GM23338 (cell line): Measurements from ENCODE around the gene MFAP5. TPM values are rescaled to one million over a fixed set of nuclear protein-coding genes. Genes with fewer than 3 reads are reported as not detected.

ENCODE experiments used
- ATAC-seq: fragments of 200-7000 bp; cut with Tn5 transposase; 3 replicates; pipeline ENCODE4 v1.9.1; 2020
- DNase-seq: peaks from one replicate; pipeline ENCODE4 v3.0.0-alpha.2; 2015; ENCODE audit warnings: low spot score
- H2AFZ ChIP-seq: fragments of 200-600 bp; sonication (generic); 2 replicates; pipeline ENCODE4 v1.8.0; 2016; ENCODE audit warnings: antibody characterized with exemption, mild to moderate bottlenecking, moderate library complexity
- H3F3A ChIP-seq: fragments of 200-600 bp; sonication (generic); replicated peaks from 2 replicates; pipeline ENCODE4 v1.8.0; 2017; ENCODE audit warnings: antibody characterized with exemption, mixed run types, low read depth
- H3K27ac ChIP-seq: fragments of 200-600 bp; sonication (generic); 2 replicates; pipeline ENCODE4 v1.6.1; 2016; ENCODE audit warnings: low read depth
- H3K27me3 ChIP-seq: fragments of 200-600 bp; sonication (generic); 2 replicates; pipeline ENCODE4 v1.8.0; 2016; ENCODE audit warnings: mild to moderate bottlenecking, mixed run types, moderate library complexity; ENCODE audit not compliant: insufficient read depth
- H3K36me3 ChIP-seq: fragments of 200-600 bp; sonication (generic); 2 replicates; pipeline ENCODE4 v1.8.0; 2016; ENCODE audit warnings: mild to moderate bottlenecking; ENCODE audit not compliant: insufficient read depth
- H3K4me1 ChIP-seq: fragments of 200-600 bp; sonication (generic); 2 replicates; pipeline ENCODE4 v1.8.0; 2016; ENCODE audit warnings: mild to moderate bottlenecking, moderate library complexity; ENCODE audit not compliant: insufficient read depth
- H3K4me2 ChIP-seq: fragments of 200-600 bp; sonication (generic); 2 replicates; pipeline ENCODE4 v1.7.1; 2017; ENCODE audit warnings: mixed run types
- H3K4me3 ChIP-seq: fragments of 200-600 bp; sonication (generic); 2 replicates; pipeline ENCODE4 v1.6.1; 2016; ENCODE audit warnings: mixed run types
- H3K79me2 ChIP-seq: fragments of 200-600 bp; sonication (generic); replicated peaks from 2 replicates; pipeline ENCODE4 v1.8.0; 2017; ENCODE audit warnings: mild to moderate bottlenecking; ENCODE audit not compliant: insufficient read depth
- H3K9me2 ChIP-seq: fragments of 200-600 bp; sonication (generic); 2 replicates; pipeline ENCODE4 v1.8.0; 2017; ENCODE audit not compliant: insufficient read depth
- H4K20me1 ChIP-seq: fragments of 200-600 bp; sonication (generic); replicated peaks from 2 replicates; pipeline ENCODE4 v1.8.0; 2017; ENCODE audit warnings: mild to moderate bottlenecking; ENCODE audit not compliant: insufficient read depth
- H3K27ac Mint-ChIP-seq: 2 replicates; pipeline ENCODE4 v1.8.0; 2020; ENCODE audit warnings: inconsistent platforms, mild to moderate bottlenecking, moderate library complexity, mixed read lengths
- H3K27me3 Mint-ChIP-seq: 3 replicates; pipeline ENCODE4 v1.8.0; 2022; ENCODE audit warnings: low read depth, mild to moderate bottlenecking, moderate library complexity, mixed read lengths, inconsistent platforms; ENCODE audit not compliant: insufficient read depth, poor library complexity
- H3K36me3 Mint-ChIP-seq: 3 replicates; pipeline ENCODE4 v1.8.0; 2021; ENCODE audit warnings: low read depth, mild to moderate bottlenecking, inconsistent platforms, moderate library complexity, mixed read lengths
- H3K4me1 Mint-ChIP-seq: 3 replicates; pipeline ENCODE4 v1.8.0; 2020; ENCODE audit warnings: mild to moderate bottlenecking, inconsistent platforms, mixed read lengths
- H3K4me3 Mint-ChIP-seq: 3 replicates; pipeline ENCODE4 v1.8.0; 2021; ENCODE audit warnings: moderate library complexity, mild to moderate bottlenecking, inconsistent platforms, mixed read lengths
- H3K9me3 Mint-ChIP-seq: 3 replicates; pipeline ENCODE4 v1.8.0; 2020; ENCODE audit warnings: moderate library complexity, mild to moderate bottlenecking, inconsistent platforms, mixed read lengths
- CREB1 ChIP-seq: fragments of 250-450 bp; sonication (Bioruptor Pico); IDR thresholded peaks from 2 replicates; pipeline ENCODE4 v1.5.0; 2020; ENCODE audit warnings: low read depth, mild to moderate bottlenecking, moderate library complexity
- ETS1 ChIP-seq: IDR thresholded peaks from 2 replicates; pipeline ENCODE4 v1.6.1; 2016; ENCODE audit warnings: antibody characterized with exemption
- EZH2 ChIP-seq: fragments of 200-600 bp; sonication (generic); IDR thresholded peaks from one replicate; pipeline ENCODE4 v1.8.0; 2017; ENCODE audit warnings: antibody characterized with exemption, mild to moderate bottlenecking, low read depth; ENCODE audit not compliant: unreplicated experiment
- EZH2phosphoT487 ChIP-seq: fragments of 200-600 bp; sonication (generic); IDR thresholded peaks from one replicate; pipeline ENCODE4 v1.8.1; 2018; ENCODE audit warnings: antibody characterized with exemption; ENCODE audit not compliant: unreplicated experiment
- JUNB ChIP-seq: IDR thresholded peaks from one replicate; pipeline ENCODE4 v1.6.1; 2016; ENCODE audit warnings: antibody characterized with exemption; ENCODE audit not compliant: unreplicated experiment
- NANOG ChIP-seq: IDR thresholded peaks from 2 replicates; pipeline ENCODE4 v1.6.1; 2016; ENCODE audit warnings: antibody characterized with exemption, borderline replicate concordance
- POLR2AphosphoS5 ChIP-seq: IDR thresholded peaks from 2 replicates; pipeline ENCODE4 v1.6.1; 2016; ENCODE audit warnings: antibody characterized with exemption, low read depth
- REST ChIP-seq: IDR thresholded peaks from one replicate; pipeline ENCODE4 v1.6.1; 2018; ENCODE audit warnings: antibody characterized with exemption; ENCODE audit not compliant: unreplicated experiment
- STAT1 ChIP-seq: IDR thresholded peaks from one replicate; pipeline ENCODE4 v1.6.1; 2016; ENCODE audit warnings: antibody characterized with exemption; ENCODE audit not compliant: unreplicated experiment
- ZNF114 ChIP-seq: fragments of 250-450 bp; sonication (Bioruptor Pico); IDR thresholded peaks from 2 replicates; pipeline ENCODE4 v1.5.0; 2020; ENCODE audit warnings: mild to moderate bottlenecking, moderate library complexity
- ZNF331 ChIP-seq: fragments of 250-450 bp; sonication (Bioruptor Pico); IDR thresholded peaks from 2 replicates; pipeline ENCODE4 v1.5.0; 2020; ENCODE audit warnings: low read depth, mild to moderate bottlenecking, moderate library complexity
- polyA plus RNA-seq: library from polyadenylated mRNA; unstranded; fragments of >200 nt; fragmentation: Nextera tagmentation; extraction: Ambion mirVana; gene quantifications from 2 replicates; pipeline ENCODE4 v1.2.1, GENCODE V29; 2016
- total RNA-seq: library from RNA; depleted of rRNA; stranded (reverse); fragments of >200 nt; shearing (Covaris generic); gene quantifications from 2 replicates; pipeline ENCODE4 v1.2.3, GENCODE V29; 2014
- TF ChIP-seq, protein P1 (sequence below), 2 experiments: fragments of 200-600 bp in 1 of 2; sonication (generic) in 1 of 2; conservative IDR thresholded peaks; 2 replicates each; pipeline versions ENCODE4 v1.5.1 to v1.6.1; 2016 to 2017; ENCODE audit warnings: antibody characterized with exemption in 2 of 2, low read depth in 2 of 2, mild to moderate bottlenecking in 2 of 2, moderate library complexity in 1 of 2
- TF ChIP-seq, protein P2 (sequence below): fragments of 250-450 bp; sonication (Bioruptor Pico); IDR thresholded peaks from 2 replicates; pipeline ENCODE4 v1.5.0; 2020; ENCODE audit warnings: mild to moderate bottlenecking, moderate library complexity

MFAP5 gene
- total and polyA plus RNA-seq, 2 experiments from 2014 or later: 0.68 to 0.90 TPM

DNA sequence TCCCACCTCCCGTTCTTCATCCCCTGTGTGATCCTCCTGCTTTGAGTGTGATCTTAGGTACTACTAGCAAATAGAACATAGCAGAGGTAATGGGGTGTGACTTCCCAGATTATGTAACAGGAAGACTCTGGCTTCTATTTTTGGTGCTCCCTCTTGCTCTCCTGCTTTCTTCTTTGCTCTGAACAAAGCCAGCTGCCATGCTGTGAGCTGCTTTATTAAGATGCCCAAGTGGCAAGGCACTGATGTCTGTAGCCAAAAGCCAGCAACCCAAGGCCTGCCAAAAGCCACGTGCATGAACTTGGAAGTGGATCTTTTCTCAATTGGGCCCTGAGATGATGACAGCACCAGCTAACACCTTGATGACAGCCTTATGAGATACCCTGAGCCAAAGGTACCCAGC, 5.8 kb upstream of the MFAP5 start:
- Mint-ChIP-seq H3K36me3 (peaks cover 3% of the 10 kb centered on the region; the same call in 1 of the 3 replicates), H3K4me3 (no peak overlapping the region), H3K27me3 (peaks cover 1% of the 10 kb centered on the region), H3K9me3 (peaks cover 15% of the 10 kb centered on the region; the same call in 2 of the 3 replicates), H3K4me1 (no peaks in the 10 kb centered on the region; the same call in 2 of the 3 replicates), H3K27ac (no peak overlapping the region)
- H3K4me2 ChIP-seq: no peak overlapping the region
- no peak overlapping the region for H3K27ac ChIP-seq
- TF ChIP-seq ETS1: no peak
- no peak for TF ChIP-seq ZNF331
- no peak for TF ChIP-seq STAT1
- TF ChIP-seq CREB1 (CRISPR knock-in tag): no peak
- no peak for TF ChIP-seq EZH2
- TF ChIP-seq, protein P1, sequence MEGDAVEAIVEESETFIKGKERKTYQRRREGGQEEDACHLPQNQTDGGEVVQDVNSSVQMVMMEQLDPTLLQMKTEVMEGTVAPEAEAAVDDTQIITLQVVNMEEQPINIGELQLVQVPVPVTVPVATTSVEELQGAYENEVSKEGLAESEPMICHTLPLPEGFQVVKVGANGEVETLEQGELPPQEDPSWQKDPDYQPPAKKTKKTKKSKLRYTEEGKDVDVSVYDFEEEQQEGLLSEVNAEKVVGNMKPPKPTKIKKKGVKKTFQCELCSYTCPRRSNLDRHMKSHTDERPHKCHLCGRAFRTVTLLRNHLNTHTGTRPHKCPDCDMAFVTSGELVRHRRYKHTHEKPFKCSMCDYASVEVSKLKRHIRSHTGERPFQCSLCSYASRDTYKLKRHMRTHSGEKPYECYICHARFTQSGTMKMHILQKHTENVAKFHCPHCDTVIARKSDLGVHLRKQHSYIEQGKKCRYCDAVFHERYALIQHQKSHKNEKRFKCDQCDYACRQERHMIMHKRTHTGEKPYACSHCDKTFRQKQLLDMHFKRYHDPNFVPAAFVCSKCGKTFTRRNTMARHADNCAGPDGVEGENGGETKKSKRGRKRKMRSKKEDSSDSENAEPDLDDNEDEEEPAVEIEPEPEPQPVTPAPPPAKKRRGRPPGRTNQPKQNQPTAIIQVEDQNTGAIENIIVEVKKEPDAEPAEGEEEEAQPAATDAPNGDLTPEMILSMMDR (conservative IDR thresholded peaks at IDR 0.05; ENCODE audit: low read depth in 2 of 2): no peak
- TF ChIP-seq NANOG: no peak
- TF ChIP-seq POLR2AphosphoS5: no peak
- TF ChIP-seq EZH2phosphoT487: no peak
- TF ChIP-seq, protein P2, sequence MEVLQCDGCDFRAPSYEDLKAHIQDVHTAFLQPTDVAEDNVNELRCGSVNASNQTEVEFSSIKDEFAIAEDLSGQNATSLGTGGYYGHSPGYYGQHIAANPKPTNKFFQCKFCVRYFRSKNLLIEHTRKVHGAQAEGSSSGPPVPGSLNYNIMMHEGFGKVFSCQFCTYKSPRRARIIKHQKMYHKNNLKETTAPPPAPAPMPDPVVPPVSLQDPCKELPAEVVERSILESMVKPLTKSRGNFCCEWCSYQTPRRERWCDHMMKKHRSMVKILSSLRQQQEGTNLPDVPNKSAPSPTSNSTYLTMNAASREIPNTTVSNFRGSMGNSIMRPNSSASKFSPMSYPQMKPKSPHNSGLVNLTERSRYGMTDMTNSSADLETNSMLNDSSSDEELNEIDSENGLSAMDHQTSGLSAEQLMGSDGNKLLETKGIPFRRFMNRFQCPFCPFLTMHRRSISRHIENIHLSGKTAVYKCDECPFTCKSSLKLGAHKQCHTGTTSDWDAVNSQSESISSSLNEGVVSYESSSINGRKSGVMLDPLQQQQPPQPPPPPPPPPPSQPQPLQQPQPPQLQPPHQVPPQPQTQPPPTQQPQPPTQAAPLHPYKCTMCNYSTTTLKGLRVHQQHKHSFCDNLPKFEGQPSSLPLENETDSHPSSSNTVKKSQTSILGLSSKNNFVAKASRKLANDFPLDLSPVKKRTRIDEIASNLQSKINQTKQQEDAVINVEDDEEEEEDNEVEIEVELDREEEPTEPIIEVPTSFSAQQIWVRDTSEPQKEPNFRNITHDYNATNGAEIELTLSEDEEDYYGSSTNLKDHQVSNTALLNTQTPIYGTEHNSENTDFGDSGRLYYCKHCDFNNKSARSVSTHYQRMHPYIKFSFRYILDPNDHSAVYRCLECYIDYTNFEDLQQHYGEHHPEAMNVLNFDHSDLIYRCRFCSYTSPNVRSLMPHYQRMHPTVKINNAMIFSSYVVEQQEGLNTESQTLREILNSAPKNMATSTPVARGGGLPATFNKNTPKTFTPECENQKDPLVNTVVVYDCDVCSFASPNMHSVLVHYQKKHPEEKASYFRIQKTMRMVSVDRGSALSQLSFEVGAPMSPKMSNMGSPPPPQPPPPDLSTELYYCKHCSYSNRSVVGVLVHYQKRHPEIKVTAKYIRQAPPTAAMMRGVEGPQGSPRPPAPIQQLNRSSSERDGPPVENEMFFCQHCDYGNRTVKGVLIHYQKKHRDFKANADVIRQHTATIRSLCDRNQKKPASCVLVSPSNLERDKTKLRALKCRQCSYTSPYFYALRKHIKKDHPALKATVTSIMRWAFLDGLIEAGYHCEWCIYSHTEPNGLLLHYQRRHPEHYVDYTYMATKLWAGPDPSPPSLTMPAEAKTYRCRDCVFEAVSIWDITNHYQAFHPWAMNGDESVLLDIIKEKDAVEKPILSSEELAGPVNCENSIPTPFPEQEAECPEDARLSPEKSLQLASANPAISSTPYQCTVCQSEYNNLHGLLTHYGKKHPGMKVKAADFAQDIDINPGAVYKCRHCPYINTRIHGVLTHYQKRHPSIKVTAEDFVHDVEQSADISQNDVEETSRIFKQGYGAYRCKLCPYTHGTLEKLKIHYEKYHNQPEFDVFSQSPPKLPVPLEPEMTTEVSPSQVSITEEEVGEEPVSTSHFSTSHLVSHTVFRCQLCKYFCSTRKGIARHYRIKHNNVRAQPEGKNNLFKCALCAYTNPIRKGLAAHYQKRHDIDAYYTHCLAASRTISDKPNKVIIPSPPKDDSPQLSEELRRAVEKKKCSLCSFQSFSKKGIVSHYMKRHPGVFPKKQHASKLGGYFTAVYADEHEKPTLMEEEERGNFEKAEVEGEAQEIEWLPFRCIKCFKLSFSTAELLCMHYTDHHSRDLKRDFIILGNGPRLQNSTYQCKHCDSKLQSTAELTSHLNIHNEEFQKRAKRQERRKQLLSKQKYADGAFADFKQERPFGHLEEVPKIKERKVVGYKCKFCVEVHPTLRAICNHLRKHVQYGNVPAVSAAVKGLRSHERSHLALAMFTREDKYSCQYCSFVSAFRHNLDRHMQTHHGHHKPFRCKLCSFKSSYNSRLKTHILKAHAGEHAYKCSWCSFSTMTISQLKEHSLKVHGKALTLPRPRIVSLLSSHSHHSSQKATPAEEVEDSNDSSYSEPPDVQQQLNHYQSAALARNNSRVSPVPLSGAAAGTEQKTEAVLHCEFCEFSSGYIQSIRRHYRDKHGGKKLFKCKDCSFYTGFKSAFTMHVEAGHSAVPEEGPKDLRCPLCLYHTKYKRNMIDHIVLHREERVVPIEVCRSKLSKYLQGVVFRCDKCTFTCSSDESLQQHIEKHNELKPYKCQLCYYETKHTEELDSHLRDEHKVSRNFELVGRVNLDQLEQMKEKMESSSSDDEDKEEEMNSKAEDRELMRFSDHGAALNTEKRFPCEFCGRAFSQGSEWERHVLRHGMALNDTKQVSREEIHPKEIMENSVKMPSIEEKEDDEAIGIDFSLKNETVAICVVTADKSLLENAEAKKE (CRISPR knock-in tag): no peak
- no peak for TF ChIP-seq REST
- TF ChIP-seq ZNF114 (CRISPR knock-in tag): no peak
- no peak for TF ChIP-seq JUNB
- ATAC-seq (no peak), DNase-seq (no peak)
- no peaks in the 10 kb centered on the region for H3K79me2 ChIP-seq
- H3K27me3 ChIP-seq: no peaks in the 10 kb centered on the region
- H3K9me2 ChIP-seq: no peaks in the 10 kb centered on the region
- H3K4me1 ChIP-seq: no peaks in the 10 kb centered on the region
- H3K4me3 ChIP-seq: no peak overlapping the region
- H3K36me3 ChIP-seq: no peaks in the 10 kb centered on the region
- no peaks in the 10 kb centered on the region for H4K20me1 ChIP-seq
- H2AFZ ChIP-seq: peak overlapping the region; percentile 59
- H3F3A ChIP-seq: 0 out of 2 replicates have a peak, but pooled peaks cover 3% of the 10 kb centered on the region
